ENCODE data around the gene LIMS1.
"Not testable (repeated sequence)": the region's sequence is repeated elsewhere in the genome, so short reads cannot be mapped to it uniquely, and the experiment has no call there.

DNA sequence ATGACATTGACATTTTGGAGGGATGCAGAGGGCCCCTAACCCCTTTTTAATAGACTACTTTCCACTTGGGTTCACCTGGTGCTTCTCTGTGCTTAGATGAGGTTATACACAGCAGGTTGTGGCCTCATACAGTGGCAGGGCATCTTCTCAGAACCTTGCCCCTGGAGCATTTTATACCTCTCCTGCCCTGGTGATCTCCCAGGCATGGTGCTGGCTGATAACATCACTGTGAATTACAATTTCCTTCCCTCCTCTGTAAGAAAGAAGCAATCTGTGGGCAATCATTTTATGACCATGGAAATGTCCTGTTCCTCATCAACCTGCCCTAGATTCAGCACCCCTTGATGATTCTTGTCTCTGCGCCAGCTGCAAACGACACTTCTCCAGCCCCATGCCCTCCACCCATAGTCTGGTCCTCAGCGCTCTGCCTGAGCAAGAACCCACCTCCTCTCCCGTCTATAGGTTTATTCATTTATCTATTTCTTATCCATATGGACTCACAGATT, 143.0 kb downstream of the LIMS1 start:
- not testable (repeated sequence) for TF ChIP-seq EP300, POLR2AphosphoS5, POLR2A (IDR thresholded peaks at IDR 0.05)
- TF ChIP-seq, protein P1, sequence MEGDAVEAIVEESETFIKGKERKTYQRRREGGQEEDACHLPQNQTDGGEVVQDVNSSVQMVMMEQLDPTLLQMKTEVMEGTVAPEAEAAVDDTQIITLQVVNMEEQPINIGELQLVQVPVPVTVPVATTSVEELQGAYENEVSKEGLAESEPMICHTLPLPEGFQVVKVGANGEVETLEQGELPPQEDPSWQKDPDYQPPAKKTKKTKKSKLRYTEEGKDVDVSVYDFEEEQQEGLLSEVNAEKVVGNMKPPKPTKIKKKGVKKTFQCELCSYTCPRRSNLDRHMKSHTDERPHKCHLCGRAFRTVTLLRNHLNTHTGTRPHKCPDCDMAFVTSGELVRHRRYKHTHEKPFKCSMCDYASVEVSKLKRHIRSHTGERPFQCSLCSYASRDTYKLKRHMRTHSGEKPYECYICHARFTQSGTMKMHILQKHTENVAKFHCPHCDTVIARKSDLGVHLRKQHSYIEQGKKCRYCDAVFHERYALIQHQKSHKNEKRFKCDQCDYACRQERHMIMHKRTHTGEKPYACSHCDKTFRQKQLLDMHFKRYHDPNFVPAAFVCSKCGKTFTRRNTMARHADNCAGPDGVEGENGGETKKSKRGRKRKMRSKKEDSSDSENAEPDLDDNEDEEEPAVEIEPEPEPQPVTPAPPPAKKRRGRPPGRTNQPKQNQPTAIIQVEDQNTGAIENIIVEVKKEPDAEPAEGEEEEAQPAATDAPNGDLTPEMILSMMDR (IDR thresholded peaks at IDR 0.05) = not testable (repeated sequence)
